Fibroblast of skin of back (primary cell): ENCODE data around the gene ORAI1. TPM values are rescaled to one million over a fixed set of nuclear protein-coding genes. Genes with fewer than 3 reads are reported as not detected.
A peak's percentile ranks its signal among the peaks of the same experiment; 100 is the strongest.
"Not testable (repeated sequence)": the region's sequence is repeated elsewhere in the genome, so short reads cannot be mapped to it uniquely, and the experiment has no call there.

Source experiments
- DNase-seq: peaks from one replicate; pipeline ENCODE4 v3.0.0-alpha.2; 2013
- polyA plus RNA-seq, 2 experiments: library from polyadenylated mRNA; unstranded; fragments of 120-200 nt; gene quantifications; one replicate each; pipeline ENCODE4 v1.2.1, GENCODE V29; 2013; ENCODE audit not compliant: insufficient read length in 2 of 2

Gene ORAI1
- polyA plus RNA-seq (2013, experiment 1 of 2; ENCODE audit: insufficient read length): 17.7 TPM
- polyA plus RNA-seq (2013, experiment 2 of 2; ENCODE audit: insufficient read length): 7.9 TPM

- peak; percentile 94 for DNase-seq
Measured at GRCh38 chr12:121626087-121626852, at the start of gene ORAI1. ORAI1 (plus strand) TSS chr12:121626530.

- DNase-seq: peak; percentile 99
Measured at GRCh38 chr12:121576851-121577391, 49.4 kb upstream of the ORAI1 start.

GRCh38 chr12:121577443-121578180 is 48.7 kb upstream of the ORAI1 start:
- no peak for DNase-seq

GRCh38 chr12:121578230-121579189 is 47.8 kb upstream of the ORAI1 start:
- DNase-seq: no peak

- no peak for DNase-seq
Measured at GRCh38 chr12:121579190-121579791, 47.0 kb upstream of the ORAI1 start.

GRCh38 chr12:121579981-121580868 is 46.1 kb upstream of the ORAI1 start:
- peak; percentile 69 for DNase-seq

- no peak for DNase-seq
Measured at GRCh38 chr12:121580959-121581685, 45.2 kb upstream of the ORAI1 start, which contains the start of gene KDM2B. KDM2B (minus strand) TSS chr12:121581023; CDS start chr12:121580911, 112 bp downstream.

- DNase-seq: peak; percentile 49
Measured at GRCh38 chr12:121581686-121582429, 44.5 kb upstream of the ORAI1 start.

GRCh38 chr12:121582583-121583333 is 43.6 kb upstream of the ORAI1 start:
- DNase-seq: no peak

- not testable (repeated sequence) for DNase-seq
Measured at GRCh38 chr12:121583334-121583661, 43.0 kb upstream of the ORAI1 start.

- DNase-seq: not testable (repeated sequence)
Measured at GRCh38 chr12:121584885-121585284, 41.4 kb upstream of the ORAI1 start.

- peak; percentile 49 for DNase-seq
Measured at GRCh38 chr12:121590476-121591143, 35.7 kb upstream of the ORAI1 start.

- DNase-seq: peak; percentile 57
Measured at GRCh38 chr12:121592320-121592719, 34.0 kb upstream of the ORAI1 start.

GRCh38 chr12:121595520-121595919 is 30.8 kb upstream of the ORAI1 start:
- no peak for DNase-seq

GRCh38 chr12:121596526-121596925 is 29.8 kb upstream of the ORAI1 start:
- no peak for DNase-seq

GRCh38 chr12:121600702-121601336 is 25.5 kb upstream of the ORAI1 start:
- no peak for DNase-seq

- no peak for DNase-seq
Measured at GRCh38 chr12:121602766-121603165, 23.6 kb upstream of the ORAI1 start.
